ENCODE measurements around the gene MGA. TPM values are rescaled to one million over a fixed set of nuclear protein-coding genes. Genes with fewer than 3 reads are reported as not detected.

The MGA gene
- total and polyA plus RNA-seq, 2 of the 8 experiments (the other 6 are each of a cell fraction or from before 2014, with no cell fraction given): 7.6 to 53.2 TPM

DNA sequence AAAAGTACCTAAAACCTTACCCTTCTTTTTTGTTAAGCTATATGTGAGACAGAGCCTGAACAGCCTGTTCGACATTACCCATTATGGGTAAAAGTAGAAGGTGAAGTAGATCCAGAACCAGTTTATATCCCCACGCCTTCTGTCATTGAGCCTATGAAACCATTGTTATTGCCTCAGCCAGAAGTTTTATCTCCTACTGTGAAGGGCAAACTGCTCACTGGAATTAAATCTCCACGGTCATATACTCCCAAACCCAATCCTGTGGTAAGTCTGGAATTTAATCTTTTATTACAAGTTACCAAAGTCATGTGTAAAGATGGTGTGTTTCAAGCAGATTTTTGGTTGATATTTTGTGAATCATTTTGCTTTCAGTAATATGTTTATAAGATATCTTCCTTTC lies 66.9 kb downstream of the MGA start:
- no peak overlapping the region for H2BK15ac ChIP-seq (ENCODE audit: low read length)
- peaks cover 0 to 10% (median 1%) of the 10 kb centered on the region in 4 experiments; a peak in 2 of 8 replicates for H3K36me3 ChIP-seq (ENCODE audit: control insufficient read depth in 2 of 4, insufficient read depth in 4 of 4, low read length in 3 of 4)
- H3K4me2 ChIP-seq (ENCODE audit: insufficient read depth in 1 of 2, low read depth in 2 of 2, low read length in 2 of 2): no peak overlapping the region
- H3K27ac ChIP-seq (ENCODE audit: low read depth, low read length): no peak overlapping the region
- peaks cover 1 to 2% of the 10 kb centered on the region in 2 experiments for H4K20me1 ChIP-seq (replicated peaks in 1 of 2; ENCODE audit: control insufficient read depth in 1 of 2, insufficient read depth in 2 of 2, low read length in 2 of 2)
- H2BK120ac ChIP-seq (replicated peaks; ENCODE audit: low read depth, low read length): no peak overlapping the region
- DNase-seq (ENCODE audit: low read depth in 1 of 2, low spot score in 2 of 2) (no peak), FAIRE-seq (no peak)
- H3K79me1 ChIP-seq (ENCODE audit: low read depth, low read length): no peaks in the 10 kb centered on the region
- ChIA-PET CTCF (ENCODE audit: partially characterized antibody) (interaction anchor here (0.6 to 0.8 kb wide), 2 partner anchors 83 to 123 kb away, joined by 3 to 4 read pairs; no protein-coding TSS in a partner anchor), POLR2A (ENCODE audit: partially characterized antibody) (interaction anchor here (0.6 kb wide), 1 partner anchor 11 kb away, joined by 3 read pairs; no protein-coding TSS in a partner anchor)
- H3K56ac ChIP-seq (replicated peaks; ENCODE audit: insufficient read length, low read depth, low read length): no peak overlapping the region
- no peaks in the 10 kb centered on the region for H3K79me2 ChIP-seq (ENCODE audit: control insufficient read depth in 1 of 2, insufficient read depth in 2 of 2, low read length in 2 of 2)
- WGBS, 2 experiments (ENCODE audit: extremely low coverage in 1 of 2, insufficient coverage in 1 of 2, insufficient read length in 1 of 2, insufficient replicate concordance in 2 of 2, low coverage in 1 of 2, low lambda C conversion rate in 2 of 2, missing lambda C conversion rate in 1 of 2): 77% methylated on average over 3 of the region's 3 CpGs; no CpG with 5 or more reads in 1 of the 2 experiments
- H2AFZ ChIP-seq (ENCODE audit: low read length): no peak overlapping the region
- no peak overlapping the region for H3K14ac ChIP-seq (ENCODE audit: insufficient read length)
- H4K91ac ChIP-seq (replicated peaks; ENCODE audit: insufficient read length, low read length): no peak overlapping the region
- H3K9ac ChIP-seq (replicated peaks in 1 of 4; ENCODE audit: extremely low read depth in 1 of 4, low read depth in 3 of 4, low read length in 3 of 4): no peak overlapping the region
- no peak overlapping the region for H4K5ac ChIP-seq (ENCODE audit: insufficient read length, low read depth, low read length)
- H3K27me3 ChIP-seq (replicated peaks in 1 of 4; ENCODE audit: control insufficient read depth in 3 of 4, extremely low read depth in 1 of 4, insufficient read depth in 3 of 4, low read length in 3 of 4): no peaks in the 10 kb centered on the region
- H3K4me3 ChIP-seq (ENCODE audit: extremely low read depth in 1 of 4, insufficient read depth in 2 of 4, low read depth in 3 of 4, low read length in 4 of 4): no peak overlapping the region
- H2AK5ac ChIP-seq (ENCODE audit: low read depth, low read length): no peak overlapping the region
- H3K23ac ChIP-seq (ENCODE audit: insufficient read length): no peak overlapping the region
- no peaks in the 10 kb centered on the region for H3K9me3 ChIP-seq (ENCODE audit: insufficient read depth in 2 of 2, low read depth in 1 of 2, low read length in 1 of 2)
- H3K4ac ChIP-seq (replicated peaks; ENCODE audit: insufficient read length, low read depth, low read length): no peak overlapping the region
- no peaks in the 10 kb centered on the region for H3K23me2 ChIP-seq (ENCODE audit: low read depth, low read length)
- no peak overlapping the region for H2BK20ac ChIP-seq (ENCODE audit: low read length)
- no peaks in the 10 kb centered on the region for H3K4me1 ChIP-seq (replicated peaks in 1 of 4; ENCODE audit: control insufficient read depth in 3 of 4, insufficient read depth in 4 of 4, low read length in 3 of 4)
- TF ChIP-seq MAFK (IDR thresholded peaks at IDR 0.05; ENCODE audit: low read depth, low read length) (no peak), SRF (IDR thresholded peaks at IDR 0.05; ENCODE audit: low read depth, low read length) (no peak), SIX5 (IDR thresholded peaks at IDR 0.05; ENCODE audit: low read depth, low read length) (no peak)
- no peak overlapping the region for H2BK12ac ChIP-seq (ENCODE audit: low read depth, low read length)
- H3K18ac ChIP-seq (ENCODE audit: extremely low read depth, low read length): no peak overlapping the region
- H4K8ac ChIP-seq (ENCODE audit: extremely low read depth, insufficient read depth, low read length): no peak overlapping the region
- H2BK5ac ChIP-seq (ENCODE audit: low read depth, low read length): no peak overlapping the region

Measured in H1 (cell line).